Endothelial cell of umbilical vein (primary cell): Measurements from ENCODE around the gene KASH5. TPM values are rescaled to one million over a fixed set of nuclear protein-coding genes. Genes with fewer than 3 reads are reported as not detected.

ENCODE experiments used
- BruUV-seq: library from RNA; stranded (reverse); fragments of 400-500 nt; replicated peaks from 2 replicates; lab custom pipeline; 2021; lab: Mats Ljungman, UMichigan
- CTCF ChIA-PET: fragments of 300-600, 350-600 bp; sonication (Branson Sonifier 250); formaldehyde crosslinking; loops from one replicate; lab custom pipeline; 2021; ENCODE audit warnings: antibody characterized with exemption, inconsistent platforms; lab: Charles Lee
- POLR2A ChIA-PET: fragments of 300-600, 350-600 bp; sonication (Branson Sonifier 250); formaldehyde crosslinking; loops from one replicate; lab custom pipeline; 2021; ENCODE audit warnings: antibody characterized with exemption, inconsistent platforms; lab: Charles Lee
- DNase-seq: peaks from one replicate; pipeline ENCODE4 v3.0.0-alpha.2; 2011; ENCODE audit warnings: low read depth, low spot score
- FAIRE-seq: peaks from 2 replicates; lab custom pipeline; 2011; peaks lifted over from hg19 to GRCh38; lab: Jason Lieb, UNC
- H2AFZ ChIP-seq: 2 replicates; pipeline ENCODE4 v1.6.0; 2012; ENCODE audit warnings: low read depth, low read length, control low read depth, inconsistent platforms
- H3K27ac ChIP-seq: 2 replicates; pipeline ENCODE4 v1.5.1; 2011; ENCODE audit warnings: low read depth, mild to moderate bottlenecking, control low read depth, low read length, moderate library complexity; ENCODE audit not compliant: insufficient read depth
- H3K27me3 ChIP-seq, 2 experiments: 2 replicates each; pipeline versions ENCODE4 v1.6.0 to v1.6.1; 2011; ENCODE audit warnings: low read length in 2 of 2, mixed read lengths in 1 of 2; ENCODE audit not compliant: control insufficient read depth in 2 of 2, insufficient read depth in 2 of 2
- H3K36me3 ChIP-seq, 2 experiments: 2 replicates in 1 of 2; 3 replicates in 1 of 2; pipeline ENCODE4 v1.5.1; 2011; ENCODE audit warnings: low read length in 2 of 2, mild to moderate bottlenecking in 1 of 2, moderate library complexity in 1 of 2; ENCODE audit not compliant: control insufficient read depth in 2 of 2, insufficient read depth in 2 of 2; ENCODE audit errors: extremely low read depth in 1 of 2
- H3K4me1 ChIP-seq: 3 replicates; pipeline ENCODE4 v1.5.1; 2011; ENCODE audit warnings: mild to moderate bottlenecking, low read length; ENCODE audit not compliant: control insufficient read depth, insufficient read depth; ENCODE audit errors: extremely low read depth
- H3K4me2 ChIP-seq: 2 replicates; pipeline ENCODE4 v1.6.1; 2011; ENCODE audit warnings: low read length, control low read depth, mixed read lengths; ENCODE audit not compliant: insufficient read depth
- H3K4me3 ChIP-seq, 3 experiments: fragments of 200-600 bp in 1 of 3; sonication (generic), shearing (Covaris generic) in 1 of 3; replicated peaks in 1 of 3; 2 replicates each; pipeline ENCODE4 v1.5.1; 2011 to 2016; ENCODE audit warnings: control low read depth in 3 of 3, low read length in 3 of 3, mild to moderate bottlenecking in 2 of 3, inconsistent platforms in 1 of 3, low read depth in 1 of 3, moderate library complexity in 1 of 3; ENCODE audit not compliant: insufficient read depth in 1 of 3
- H3K79me2 ChIP-seq: 2 replicates; pipeline ENCODE4 v1.6.0; 2012; ENCODE audit warnings: low read length, inconsistent platforms; ENCODE audit not compliant: control insufficient read depth, insufficient read depth
- H3K9ac ChIP-seq: replicated peaks from 2 replicates; pipeline ENCODE3; 2011; ENCODE audit warnings: low read length, control low read depth; ENCODE audit not compliant: insufficient read depth; ENCODE audit errors: extremely low read depth
- H3K9me1 ChIP-seq: replicated peaks from 3 replicates; pipeline ENCODE4 v1.6.0; 2011; ENCODE audit warnings: mild to moderate bottlenecking, low read length; ENCODE audit not compliant: control insufficient read depth, insufficient read depth; ENCODE audit errors: extremely low read depth
- H3K9me3 ChIP-seq: replicated peaks from 2 replicates; pipeline ENCODE4 v1.5.1; 2012; ENCODE audit warnings: low read length, inconsistent platforms; ENCODE audit not compliant: control insufficient read depth, insufficient read depth
- H4K20me1 ChIP-seq: replicated peaks from 2 replicates; pipeline ENCODE3; 2011; ENCODE audit warnings: mild to moderate bottlenecking, low read length; ENCODE audit not compliant: control insufficient read depth, insufficient read depth; ENCODE audit errors: extremely low read depth
- CTCF ChIP-seq, 2 donors: IDR thresholded peaks; 1 replicate in 1 of 2; 2 replicates in 1 of 2; pipeline ENCODE4 v1.5.1; 2011; ENCODE audit warnings: low read length in 2 of 2, mild to moderate bottlenecking in 2 of 2, moderate library complexity in 2 of 2, control low read depth in 1 of 2, inconsistent platforms in 1 of 2, low read depth in 1 of 2; ENCODE audit not compliant: insufficient read depth in 1 of 2; ENCODE audit errors: extremely low read depth in 1 of 2
- EZH2 ChIP-seq: IDR thresholded peaks from 2 replicates; pipeline ENCODE4 v1.6.1; 2012; ENCODE audit warnings: borderline replicate concordance, low read depth, mild to moderate bottlenecking, moderate library complexity, low read length, inconsistent platforms; ENCODE audit not compliant: severe bottlenecking
- FOS ChIP-seq: IDR thresholded peaks from 2 replicates; pipeline ENCODE4 v1.6.1; 2011; ENCODE audit warnings: mild to moderate bottlenecking, low read length, moderate library complexity, borderline replicate concordance; ENCODE audit not compliant: insufficient read depth
- GATA2 ChIP-seq: IDR thresholded peaks from 2 replicates; pipeline ENCODE4 v1.7.0; 2011; ENCODE audit warnings: low read depth, mild to moderate bottlenecking, moderate library complexity, mixed read lengths, low read length; ENCODE audit not compliant: insufficient read length, insufficient read depth
- JUN ChIP-seq: IDR thresholded peaks from 2 replicates; pipeline ENCODE4 v1.6.1; 2011; ENCODE audit warnings: borderline replicate concordance, low read depth; ENCODE audit not compliant: insufficient read length, insufficient read depth
- MAX ChIP-seq: IDR thresholded peaks from 2 replicates; pipeline ENCODE4 v1.6.1; 2011; ENCODE audit not compliant: insufficient read depth, insufficient read length
- MYC ChIP-seq: IDR thresholded peaks from one replicate; pipeline ENCODE4 v1.6.1; 2011; ENCODE audit warnings: mild to moderate bottlenecking, low read depth, low read length
- POLR2A ChIP-seq: IDR thresholded peaks from 2 replicates; pipeline ENCODE4 v1.6.1; 2012; ENCODE audit warnings: low read depth, mild to moderate bottlenecking, control low read depth, low read length
- POLR2AphosphoS5 ChIP-seq: IDR thresholded peaks from 2 replicates; pipeline ENCODE4 v1.6.1; 2012; ENCODE audit warnings: low read depth, mild to moderate bottlenecking, control low read depth, low read length, moderate library complexity; ENCODE audit not compliant: insufficient read depth
- dilution Hi-C: fragments of 300-500 bp; cut with MboI; formaldehyde crosslinking; loops from one replicate; pipeline ENCODE4 v1.15.0; 2019; ENCODE audit warnings: low sequenced_read_pairs; ENCODE audit not compliant: extremely low pct_ligation_motif_present
- intact Hi-C: fragments of 100-400 bp; cut with micrococcal nuclease; formaldehyde crosslinking; loops from one replicate; pipeline ENCODE4 v1.10.0; 2022
- polyA plus RNA-seq, 4 experiments: library from polyadenylated mRNA; depleted of rRNA in 3 of 4; stranded (reverse) in 3 of 4; unstranded in 1 of 4; fragments of >200 nt; gene quantifications; 2 replicates each; pipeline versions ENCODE4 v1.2.1 to v1.2.3, GENCODE V29; 2011 to 2012; ENCODE audit warnings: missing spikeins in 1 of 4
- total RNA-seq: library from RNA; stranded (reverse); gene quantifications from 2 replicates; pipeline ENCODE4 v1.2.3, GENCODE V29; 2021

KASH5 gene
- total and polyA plus RNA-seq, 2 donors (not counting 3 experiments of a cell fraction or from before 2014, with no cell fraction given) = 0.03 TPM; not detected in 1

- H3K4me3 ChIP-seq = no peak overlapping the region
- CTCF ChIA-PET = interaction anchor here (2.1 to 2.4 kb wide), 2 partner anchors 10 to 17 kb away, joined by 7 to 10 read pairs; no protein-coding TSS in a partner anchor
- intact Hi-C loops (no loop called here), dilution Hi-C loops (no loop called here)
- H4K20me1 ChIP-seq = no peaks in the 10 kb centered on the region
- H3K4me2 ChIP-seq = no peak overlapping the region
- POLR2A ChIA-PET = no interaction called here
- H3K79me2 ChIP-seq = no peaks in the 10 kb centered on the region
- peaks cover 80 to 86% of the 10 kb centered on the region in 2 experiments for H3K27me3 ChIP-seq
- no peak overlapping the region for H3K9ac ChIP-seq
- TF ChIP-seq GATA2 (no peak), MYC (no peak), POLR2A (no peak), JUN (no peak), EZH2 (no peak), POLR2AphosphoS5 (no peak), MAX (no peak), FOS (no peak), CTCF (IDR thresholded peaks at IDR 0.05; ENCODE audit: extremely low read depth in 1 of 2, insufficient read depth in 1 of 2, low read depth in 1 of 2, low read length in 2 of 2) (no peak)
- BruUV-seq = no TSS peak
- no peak overlapping the region for H2AFZ ChIP-seq
- no peaks in the 10 kb centered on the region for H3K4me1 ChIP-seq
- H3K9me3 ChIP-seq = no peaks in the 10 kb centered on the region
- H3K27ac ChIP-seq = no peak overlapping the region
- H3K36me3 ChIP-seq = no peaks in the 10 kb centered on the region
- FAIRE-seq = no peak
- H3K9me1 ChIP-seq = no peaks in the 10 kb centered on the region
- no peak for DNase-seq
Observed at GRCh38 chr19:49425922-49426592, 38.0 kb downstream of the KASH5 start.
